Globus pallidus (tissue), 1 donor: ENCODE results near the gene USP10.

ENCODE experiments used
- DNase-seq: peaks from one replicate; pipeline ENCODE4 v3.0.0-alpha.2; 2015; ENCODE audit warnings: low spot score

USP10 gene

GRCh38 chr16:84750575-84750974 lies 50.8 kb downstream of the USP10 start:
- no peak for DNase-seq

- DNase-seq: no peak
Measured at GRCh38 chr16:84751241-84751640, 51.4 kb downstream of the USP10 start.

- no peak for DNase-seq
Measured at GRCh38 chr16:84751947-84752346, 52.1 kb downstream of the USP10 start.

GRCh38 chr16:84752600-84752999 lies 52.8 kb downstream of the USP10 start:
- DNase-seq: no peak

- DNase-seq: no peak
Measured at GRCh38 chr16:84753412-84754326, 53.9 kb downstream of the USP10 start.

- DNase-seq: peak; percentile 81
Measured at GRCh38 chr16:84754353-84754856, 54.6 kb downstream of the USP10 start.

GRCh38 chr16:84754956-84755672 lies 55.3 kb downstream of the USP10 start:
- DNase-seq: no peak

- DNase-seq: no peak
Measured at GRCh38 chr16:84756830-84757229, 57.0 kb downstream of the USP10 start.

GRCh38 chr16:84758627-84759026 lies 58.8 kb downstream of the USP10 start:
- no peak for DNase-seq

- no peak for DNase-seq
Measured at GRCh38 chr16:84759061-84759460, 59.3 kb downstream of the USP10 start.

GRCh38 chr16:84759906-84760305 lies 60.1 kb downstream of the USP10 start:
- no peak for DNase-seq

GRCh38 chr16:84761448-84762368 lies 61.9 kb downstream of the USP10 start:
- DNase-seq: no peak

GRCh38 chr16:84763164-84763563 lies 63.4 kb downstream of the USP10 start:
- no peak for DNase-seq

- no peak for DNase-seq
Measured at GRCh38 chr16:84763629-84764028, 63.8 kb downstream of the USP10 start.

- DNase-seq: no peak
Measured at GRCh38 chr16:84764970-84765369, 65.2 kb downstream of the USP10 start.

- no peak for DNase-seq
Measured at GRCh38 chr16:84765616-84766580, 66.1 kb downstream of the USP10 start.

- DNase-seq: no peak
Measured at GRCh38 chr16:84766978-84767773, 67.4 kb downstream of the USP10 start.

- no peak for DNase-seq
Measured at GRCh38 chr16:84768061-84768807, 68.4 kb downstream of the USP10 start.

- DNase-seq: no peak
Measured at GRCh38 chr16:84768808-84769197, 69.0 kb downstream of the USP10 start.
